ENCODE results near the gene PDGFD.
A peak's percentile ranks its signal among the peaks of the same experiment; 100 is the strongest.

The PDGFD gene

DNA sequence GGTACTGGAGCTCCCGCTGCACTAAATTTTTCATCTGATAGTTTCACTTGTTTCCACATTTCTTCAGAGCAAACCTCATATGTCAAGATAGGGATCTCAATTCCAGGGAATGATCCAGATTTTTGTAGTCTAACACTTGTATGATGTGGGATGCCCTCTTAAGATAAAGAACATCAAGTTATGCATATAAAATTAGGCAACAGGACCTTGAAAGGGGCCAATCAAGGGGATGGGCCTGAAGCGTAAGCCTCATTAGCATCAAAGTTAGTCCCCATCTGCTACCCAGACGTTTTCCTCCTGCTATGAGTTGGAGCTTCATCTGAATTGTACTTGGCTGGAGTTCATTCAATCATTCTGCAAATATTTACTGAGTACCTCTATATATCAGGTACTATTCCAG, 17.5 kb downstream of the PDGFD start:
- H3K9me3 ChIP-seq (ENCODE audit: control insufficient read depth, insufficient read depth, low read length), result no peaks in the 10 kb centered on the region
- H3K27me3 ChIP-seq (ENCODE audit: control insufficient read depth, insufficient read depth, low read length), result no peaks in the 10 kb centered on the region
- H3K4me1 ChIP-seq (ENCODE audit: control insufficient read depth, insufficient read depth, low read length), result no peaks in the 10 kb centered on the region
- no peaks in the 10 kb centered on the region for H3K36me3 ChIP-seq (ENCODE audit: control insufficient read depth, insufficient read depth, low read length)
- no peak overlapping the region for H3K4me3 ChIP-seq (ENCODE audit: low read depth, low read length)
- H3K9ac ChIP-seq (ENCODE audit: low read depth, low read length), result no peak overlapping the region
- no peak overlapping the region for H3K27ac ChIP-seq (ENCODE audit: low read depth, low read length)

- H3K9ac ChIP-seq (ENCODE audit: low read depth, low read length), result no peak overlapping the region
- no peaks in the 10 kb centered on the region for H3K4me1 ChIP-seq (ENCODE audit: control insufficient read depth, insufficient read depth, low read length)
- H3K9me3 ChIP-seq (ENCODE audit: control insufficient read depth, insufficient read depth, low read length), result no peaks in the 10 kb centered on the region
- H3K27me3 ChIP-seq (ENCODE audit: control insufficient read depth, insufficient read depth, low read length), result no peaks in the 10 kb centered on the region
- H3K27ac ChIP-seq (ENCODE audit: low read depth, low read length), result no peak overlapping the region
- H3K36me3 ChIP-seq (ENCODE audit: control insufficient read depth, insufficient read depth, low read length), result no peaks in the 10 kb centered on the region
- H3K4me3 ChIP-seq (ENCODE audit: low read depth, low read length), result no peak overlapping the region
These were observed 18.9 kb downstream of the PDGFD start for GRCh38 chr11:104145062-104145461.

DNA sequence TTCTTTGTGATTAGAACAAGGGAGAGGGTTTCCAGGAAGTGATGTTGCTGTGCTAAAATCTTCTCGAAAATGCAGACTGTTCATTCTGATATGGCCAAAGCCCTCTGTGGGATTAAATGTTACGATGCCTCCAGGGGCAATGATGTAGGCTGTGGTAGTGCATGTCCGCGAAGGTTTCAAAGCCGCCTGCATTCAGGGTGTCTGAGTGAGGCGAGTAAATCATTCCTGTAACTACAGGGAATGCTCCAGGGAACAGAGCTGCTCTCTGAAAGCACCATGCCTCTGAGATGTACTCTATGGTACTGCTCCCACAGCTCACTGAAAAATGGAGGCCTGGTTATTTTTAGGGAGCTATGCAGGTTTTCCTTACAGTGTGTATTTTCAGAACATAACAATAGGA, 21.2 kb downstream of the PDGFD start:
- Histone ChIP-seq H3K9ac (ENCODE audit: low read depth, low read length) (no peak overlapping the region), H3K36me3 (ENCODE audit: control insufficient read depth, insufficient read depth, low read length) (no peaks in the 10 kb centered on the region), H3K27ac (ENCODE audit: low read depth, low read length) (no peak overlapping the region), H3K27me3 (ENCODE audit: control insufficient read depth, insufficient read depth, low read length) (no peaks in the 10 kb centered on the region), H3K9me3 (ENCODE audit: control insufficient read depth, insufficient read depth, low read length) (no peaks in the 10 kb centered on the region), H3K4me1 (ENCODE audit: control insufficient read depth, insufficient read depth, low read length) (no peaks in the 10 kb centered on the region), H3K4me3 (ENCODE audit: low read depth, low read length) (no peak overlapping the region)

DNA sequence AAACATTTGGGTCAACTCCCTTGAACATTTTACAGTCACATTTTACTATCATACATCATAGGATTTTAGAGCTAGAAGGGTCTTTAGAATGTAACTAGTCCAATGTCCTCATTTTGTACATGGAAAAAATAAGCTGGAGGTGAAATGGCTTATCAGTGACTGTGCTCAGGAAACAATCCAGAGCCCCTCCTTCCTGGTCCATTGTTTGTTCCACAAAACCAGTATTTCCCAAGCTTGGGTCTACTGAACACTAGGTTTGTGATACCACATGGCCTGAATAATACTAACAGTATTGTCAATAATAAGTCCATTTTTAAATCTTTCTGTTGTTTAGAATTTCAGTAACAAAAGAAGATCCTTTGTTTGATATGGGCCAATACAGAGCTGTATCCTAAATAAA, 27.1 kb downstream of the PDGFD start:
- H3K36me3 ChIP-seq (ENCODE audit: control insufficient read depth, insufficient read depth, low read length), result no peaks in the 10 kb centered on the region
- H3K9me3 ChIP-seq (ENCODE audit: control insufficient read depth, insufficient read depth, low read length), result no peaks in the 10 kb centered on the region
- no peak overlapping the region for H3K27ac ChIP-seq (ENCODE audit: low read depth, low read length)
- H3K4me3 ChIP-seq (ENCODE audit: low read depth, low read length), result no peak overlapping the region
- H3K27me3 ChIP-seq (ENCODE audit: control insufficient read depth, insufficient read depth, low read length), result no peaks in the 10 kb centered on the region
- H3K4me1 ChIP-seq (ENCODE audit: control insufficient read depth, insufficient read depth, low read length), result no peaks in the 10 kb centered on the region
- H3K9ac ChIP-seq (ENCODE audit: low read depth, low read length), result no peak overlapping the region

DNA sequence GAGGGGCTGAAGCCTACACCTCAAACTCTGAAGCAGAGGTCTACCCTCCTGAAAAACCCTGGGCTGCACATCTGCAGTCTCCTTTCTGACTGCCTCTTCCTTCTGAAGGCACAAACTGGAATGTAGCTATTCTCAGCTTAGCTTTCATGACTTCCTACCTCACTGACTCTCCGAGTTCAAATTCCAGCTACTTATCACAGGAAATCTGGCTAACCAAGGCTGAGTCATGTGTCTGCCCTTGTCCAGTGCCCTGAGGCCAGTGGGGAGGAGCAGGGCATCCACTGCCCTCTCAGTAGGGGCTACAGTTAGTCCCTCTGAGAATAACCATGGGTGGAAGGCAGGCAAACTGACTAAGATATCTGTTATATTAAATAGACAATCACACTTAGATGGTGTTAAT, 29.2 kb downstream of the PDGFD start:
- no peak overlapping the region for H3K27ac ChIP-seq (ENCODE audit: low read depth, low read length)

DNA sequence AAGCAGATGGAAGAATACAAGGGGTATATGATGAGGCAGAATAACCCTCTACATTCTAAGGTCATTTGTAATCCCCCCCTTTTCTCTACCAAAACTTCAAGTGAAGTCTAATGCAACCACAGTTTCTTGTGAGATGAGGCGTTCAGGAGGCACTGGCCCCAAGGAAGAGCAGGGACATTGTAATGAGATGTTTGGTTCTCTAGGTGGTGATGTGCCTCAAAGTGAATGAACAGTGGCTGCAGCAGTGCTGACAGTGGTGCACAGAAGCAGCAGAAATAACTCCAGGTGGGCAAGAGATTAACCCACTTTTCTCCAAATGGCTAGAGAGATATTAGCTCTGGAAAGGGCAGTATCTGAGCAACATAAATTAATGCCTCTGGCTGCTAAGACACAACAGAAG, 33.8 kb downstream of the PDGFD start:
- peaks cover 4% of the 10 kb centered on the region; the same call in 1 of the 2 replicates for H3K4me1 ChIP-seq (ENCODE audit: control insufficient read depth, insufficient read depth, low read length)
- no peaks in the 10 kb centered on the region for H3K27me3 ChIP-seq (ENCODE audit: control insufficient read depth, insufficient read depth, low read length)
- H3K36me3 ChIP-seq (ENCODE audit: control insufficient read depth, insufficient read depth, low read length), result no peaks in the 10 kb centered on the region
- no peak overlapping the region for H3K9ac ChIP-seq (ENCODE audit: low read depth, low read length)
- H3K27ac ChIP-seq (ENCODE audit: low read depth, low read length), result no peak overlapping the region
- H3K9me3 ChIP-seq (ENCODE audit: control insufficient read depth, insufficient read depth, low read length), result no peaks in the 10 kb centered on the region
- no peak overlapping the region for H3K4me3 ChIP-seq (ENCODE audit: low read depth, low read length)

More for the DNA sequence above, 29.2 kb downstream of the PDGFD start:
- H3K4me3 ChIP-seq (ENCODE audit: low read depth, low read length), result no peak overlapping the region
- H3K27me3 ChIP-seq (ENCODE audit: control insufficient read depth, insufficient read depth, low read length), result no peaks in the 10 kb centered on the region
- no peaks in the 10 kb centered on the region for H3K9me3 ChIP-seq (ENCODE audit: control insufficient read depth, insufficient read depth, low read length)
- H3K9ac ChIP-seq (ENCODE audit: low read depth, low read length), result no peak overlapping the region
- H3K36me3 ChIP-seq (ENCODE audit: control insufficient read depth, insufficient read depth, low read length), result no peaks in the 10 kb centered on the region
- no peaks in the 10 kb centered on the region for H3K4me1 ChIP-seq (ENCODE audit: control insufficient read depth, insufficient read depth, low read length)

- H3K36me3 ChIP-seq (ENCODE audit: control insufficient read depth, insufficient read depth, low read length), result no peaks in the 10 kb centered on the region
- no peak overlapping the region for H3K9ac ChIP-seq (ENCODE audit: low read depth, low read length)
- H3K27ac ChIP-seq (ENCODE audit: low read depth, low read length), result no peak overlapping the region
- no peaks in the 10 kb centered on the region for H3K9me3 ChIP-seq (ENCODE audit: control insufficient read depth, insufficient read depth, low read length)
- peaks cover 4% of the 10 kb centered on the region; the same call in 1 of the 2 replicates for H3K4me1 ChIP-seq (ENCODE audit: control insufficient read depth, insufficient read depth, low read length)
- H3K27me3 ChIP-seq (ENCODE audit: control insufficient read depth, insufficient read depth, low read length), result no peaks in the 10 kb centered on the region
- H3K4me3 ChIP-seq (ENCODE audit: low read depth, low read length), result no peak overlapping the region
These were observed 34.8 kb downstream of the PDGFD start for GRCh38 chr11:104129145-104129544.

GRCh38 chr11:104127828-104128227, 36.1 kb downstream of the PDGFD start:
- no peak overlapping the region for H3K4me3 ChIP-seq (ENCODE audit: low read depth, low read length)
- no peaks in the 10 kb centered on the region for H3K9me3 ChIP-seq (ENCODE audit: control insufficient read depth, insufficient read depth, low read length)
- H3K9ac ChIP-seq (ENCODE audit: low read depth, low read length), result no peak overlapping the region
- no peaks in the 10 kb centered on the region for H3K36me3 ChIP-seq (ENCODE audit: control insufficient read depth, insufficient read depth, low read length)
- H3K27ac ChIP-seq (ENCODE audit: low read depth, low read length), result no peak overlapping the region
- peaks cover 14% of the 10 kb centered on the region for H3K4me1 ChIP-seq (ENCODE audit: control insufficient read depth, insufficient read depth, low read length)
- H3K27me3 ChIP-seq (ENCODE audit: control insufficient read depth, insufficient read depth, low read length), result no peaks in the 10 kb centered on the region

DNA sequence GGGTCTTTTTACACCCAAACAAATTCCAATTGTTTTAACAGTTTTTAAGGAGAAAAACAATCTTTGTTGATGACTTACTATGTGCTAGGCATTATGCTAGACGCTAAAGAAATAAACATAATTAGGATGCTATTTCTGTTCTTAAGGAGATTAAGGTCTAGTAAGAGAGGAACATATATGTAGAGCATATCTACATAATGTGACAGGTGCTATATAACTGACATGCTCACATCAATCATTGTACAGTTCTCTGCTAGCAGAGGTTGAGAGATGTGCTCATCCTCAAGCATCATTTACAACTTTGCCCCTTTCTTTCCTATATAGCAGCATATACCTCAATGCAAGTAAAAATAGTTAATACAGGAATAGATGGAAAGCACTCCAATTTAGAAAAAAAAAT, 37.5 kb downstream of the PDGFD start:
- Histone ChIP-seq H3K9me3 (ENCODE audit: control insufficient read depth, insufficient read depth, low read length) (no peaks in the 10 kb centered on the region), H3K27ac (ENCODE audit: low read depth, low read length) (no peak overlapping the region)

DNA sequence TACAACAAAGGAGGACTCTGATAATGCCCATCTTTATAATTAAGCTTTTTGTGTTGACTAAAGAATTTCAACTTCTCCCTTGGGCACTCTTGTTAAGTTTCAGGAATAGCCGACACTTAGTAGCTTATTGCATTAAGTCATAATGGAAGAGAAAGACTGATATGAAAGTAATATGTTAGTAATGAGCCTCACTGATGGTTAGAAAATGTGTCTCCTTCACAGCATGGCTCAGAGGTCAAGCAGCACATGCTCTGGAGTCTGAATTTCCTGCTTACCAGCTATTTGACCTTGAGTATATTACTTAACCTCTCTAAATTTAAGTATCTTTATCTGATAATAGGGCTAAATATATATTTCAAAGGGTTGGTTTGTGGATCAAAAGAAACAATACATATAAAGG, 39.0 kb downstream of the PDGFD start:
- peaks cover 32% of the 10 kb centered on the region for H3K4me1 ChIP-seq (ENCODE audit: control insufficient read depth, insufficient read depth, low read length)
- H3K27ac ChIP-seq (ENCODE audit: low read depth, low read length), result no peak overlapping the region
- no peaks in the 10 kb centered on the region for H3K9me3 ChIP-seq (ENCODE audit: control insufficient read depth, insufficient read depth, low read length)
- H3K27me3 ChIP-seq (ENCODE audit: control insufficient read depth, insufficient read depth, low read length), result no peaks in the 10 kb centered on the region
- H3K9ac ChIP-seq (ENCODE audit: low read depth, low read length), result no peak overlapping the region
- H3K4me3 ChIP-seq (ENCODE audit: low read depth, low read length), result no peak overlapping the region
- no peaks in the 10 kb centered on the region for H3K36me3 ChIP-seq (ENCODE audit: control insufficient read depth, insufficient read depth, low read length)

More for the DNA sequence above, 37.5 kb downstream of the PDGFD start:
- H3K36me3 ChIP-seq (ENCODE audit: control insufficient read depth, insufficient read depth, low read length), result no peaks in the 10 kb centered on the region
- peaks cover 21% of the 10 kb centered on the region for H3K4me1 ChIP-seq (ENCODE audit: control insufficient read depth, insufficient read depth, low read length)
- H3K27me3 ChIP-seq (ENCODE audit: control insufficient read depth, insufficient read depth, low read length), result no peaks in the 10 kb centered on the region
- no peak overlapping the region for H3K9ac ChIP-seq (ENCODE audit: low read depth, low read length)
- no peak overlapping the region for H3K4me3 ChIP-seq (ENCODE audit: low read depth, low read length)

DNA sequence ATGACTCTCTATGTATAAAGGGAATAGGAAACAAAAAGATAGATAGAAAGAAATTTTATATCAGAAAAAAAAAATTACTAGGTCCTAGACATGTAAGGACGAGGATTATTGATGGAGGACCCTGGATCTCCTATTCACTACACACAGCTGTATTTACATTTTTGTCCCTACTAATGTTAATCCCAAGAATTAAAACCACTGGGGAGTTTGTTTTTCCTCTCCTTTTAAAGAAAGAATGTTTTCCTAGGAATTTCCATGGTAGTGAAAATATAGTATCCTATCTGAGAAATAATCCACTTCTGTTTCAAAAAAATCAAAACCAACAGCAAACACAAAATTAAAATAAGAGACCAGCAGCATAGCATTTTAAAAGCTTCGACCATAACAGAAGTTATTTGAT, 41.1 kb downstream of the PDGFD start:
- peaks cover 28% of the 10 kb centered on the region for H3K4me1 ChIP-seq (ENCODE audit: control insufficient read depth, insufficient read depth, low read length)
- peaks cover 3% of the 10 kb centered on the region; the same call in 1 of the 2 replicates for H3K9me3 ChIP-seq (ENCODE audit: control insufficient read depth, insufficient read depth, low read length)
- H3K27ac ChIP-seq (ENCODE audit: low read depth, low read length), result peak overlapping the region; percentile 6
- no peak overlapping the region for H3K4me3 ChIP-seq (ENCODE audit: low read depth, low read length)
- no peaks in the 10 kb centered on the region for H3K27me3 ChIP-seq (ENCODE audit: control insufficient read depth, insufficient read depth, low read length)
- H3K36me3 ChIP-seq (ENCODE audit: control insufficient read depth, insufficient read depth, low read length), result no peaks in the 10 kb centered on the region
- no peak overlapping the region for H3K9ac ChIP-seq (ENCODE audit: low read depth, low read length)
